Fibroblast of lung (primary cell): Measurements from ENCODE around the gene TMEM126B. TPM values are rescaled to one million over a fixed set of nuclear protein-coding genes. Genes with fewer than 3 reads are reported as not detected.

Source experiments
- DNase-seq, 2 donors: peaks; one replicate each; pipeline versions ENCODE4 v3.0.0 to v3.0.0-alpha.2; 2010; ENCODE audit warnings: low read depth in 2 of 2
- H2AFZ ChIP-seq: 2 replicates; pipeline ENCODE4 v1.5.1; 2012; ENCODE audit warnings: low read length, control low read depth, inconsistent platforms
- H3K27ac ChIP-seq: 2 replicates; pipeline ENCODE4 v1.5.1; 2011; ENCODE audit warnings: low read length, control low read depth; ENCODE audit not compliant: insufficient read depth
- H3K27me3 ChIP-seq: 2 replicates; pipeline ENCODE4 v1.5.1; 2011; ENCODE audit warnings: mild to moderate bottlenecking, low read length; ENCODE audit not compliant: control insufficient read depth, insufficient read depth
- H3K36me3 ChIP-seq: 2 replicates; pipeline ENCODE4 v1.5.1; 2011; ENCODE audit warnings: low read length; ENCODE audit not compliant: control insufficient read depth, insufficient read depth
- H3K4me1 ChIP-seq: 2 replicates; pipeline ENCODE4 v1.5.1; 2011; ENCODE audit warnings: low read length; ENCODE audit not compliant: control insufficient read depth, insufficient read depth; ENCODE audit errors: extremely low read depth
- H3K4me2 ChIP-seq: 2 replicates; pipeline ENCODE4 v1.5.1; 2011; ENCODE audit warnings: low read length, control low read depth; ENCODE audit not compliant: insufficient read depth; ENCODE audit errors: extremely low read depth
- H3K4me3 ChIP-seq, 4 experiments: fragments of 200-600 bp in 1 of 4; sonication (generic) in 1 of 4; replicated peaks in 1 of 4; 2 replicates each; pipeline ENCODE4 v1.5.1; 2011 to 2016; ENCODE audit warnings: low read length in 4 of 4, low read depth in 3 of 4, mild to moderate bottlenecking in 3 of 4, control low read depth in 2 of 4, inconsistent platforms in 1 of 4, mixed read lengths in 1 of 4; ENCODE audit not compliant: insufficient read depth in 1 of 4; ENCODE audit errors: control extremely low read depth in 1 of 4
- H3K79me2 ChIP-seq: 2 replicates; pipeline ENCODE4 v1.5.1; 2012; ENCODE audit warnings: mild to moderate bottlenecking, low read length, inconsistent platforms; ENCODE audit not compliant: control insufficient read depth, insufficient read depth
- H3K9ac ChIP-seq: 2 replicates; pipeline ENCODE4 v1.5.1; 2011; ENCODE audit warnings: mild to moderate bottlenecking, low read length, control low read depth; ENCODE audit not compliant: insufficient read depth
- H3K9me3 ChIP-seq: 2 replicates; pipeline ENCODE4 v1.5.1; 2012; ENCODE audit warnings: low read depth, low read length; ENCODE audit not compliant: control insufficient read depth, insufficient read depth
- H4K20me1 ChIP-seq: 2 replicates; pipeline ENCODE4 v1.5.1; 2011; ENCODE audit warnings: low read length; ENCODE audit not compliant: control insufficient read depth, insufficient read depth; ENCODE audit errors: extremely low read depth
- EZH2 ChIP-seq: IDR thresholded peaks from 2 replicates; pipeline ENCODE4 v1.5.1; 2012; ENCODE audit warnings: low read length, control low read depth, mild to moderate bottlenecking; ENCODE audit errors: missing control alignments
- polyA minus RNA-seq: library from RNA; depleted of rRNA, polyadenylated mRNA; stranded (reverse); fragments of >200 nt; gene quantifications from 2 replicates; pipeline ENCODE4 v1.2.3, GENCODE V29; 2011; ENCODE audit warnings: low replicate concordance
- polyA plus RNA-seq, 2 donors: library from polyadenylated mRNA; depleted of rRNA in 1 of 2; stranded (reverse) in 1 of 2; unstranded in 1 of 2; fragments of >200 nt; gene quantifications; 2 replicates each; pipeline ENCODE4 v1.2.1, GENCODE V29; 2011 to 2012; ENCODE audit warnings: missing spikeins in 1 of 2
- total RNA-seq: library from RNA; depleted of rRNA; stranded (reverse); fragments of >200 nt; gene quantifications from 2 replicates; pipeline ENCODE4 v1.2.1, GENCODE V29; 2014
- TF ChIP-seq, protein P1 (sequence below), 2 donors: IDR thresholded peaks in 1 of 2; conservative IDR thresholded peaks in 1 of 2; 1 replicate in 1 of 2; 2 replicates in 1 of 2; pipeline ENCODE4 v1.5.1; 2011 to 2012; ENCODE audit warnings: low read length in 2 of 2, control low read depth in 1 of 2, inconsistent platforms in 1 of 2, low read depth in 1 of 2, mild to moderate bottlenecking in 1 of 2

Gene TMEM126B
- 61.4 and 70.5 TPM in 2 replicates for total RNA-seq
- 74.4 and 84.5 TPM in 2 replicates for polyA plus RNA-seq
- polyA plus RNA-seq (2012): 66.4 and 68.0 TPM in 2 replicates
- 0.52 and 1.4 TPM in 2 replicates for polyA minus RNA-seq

DNA sequence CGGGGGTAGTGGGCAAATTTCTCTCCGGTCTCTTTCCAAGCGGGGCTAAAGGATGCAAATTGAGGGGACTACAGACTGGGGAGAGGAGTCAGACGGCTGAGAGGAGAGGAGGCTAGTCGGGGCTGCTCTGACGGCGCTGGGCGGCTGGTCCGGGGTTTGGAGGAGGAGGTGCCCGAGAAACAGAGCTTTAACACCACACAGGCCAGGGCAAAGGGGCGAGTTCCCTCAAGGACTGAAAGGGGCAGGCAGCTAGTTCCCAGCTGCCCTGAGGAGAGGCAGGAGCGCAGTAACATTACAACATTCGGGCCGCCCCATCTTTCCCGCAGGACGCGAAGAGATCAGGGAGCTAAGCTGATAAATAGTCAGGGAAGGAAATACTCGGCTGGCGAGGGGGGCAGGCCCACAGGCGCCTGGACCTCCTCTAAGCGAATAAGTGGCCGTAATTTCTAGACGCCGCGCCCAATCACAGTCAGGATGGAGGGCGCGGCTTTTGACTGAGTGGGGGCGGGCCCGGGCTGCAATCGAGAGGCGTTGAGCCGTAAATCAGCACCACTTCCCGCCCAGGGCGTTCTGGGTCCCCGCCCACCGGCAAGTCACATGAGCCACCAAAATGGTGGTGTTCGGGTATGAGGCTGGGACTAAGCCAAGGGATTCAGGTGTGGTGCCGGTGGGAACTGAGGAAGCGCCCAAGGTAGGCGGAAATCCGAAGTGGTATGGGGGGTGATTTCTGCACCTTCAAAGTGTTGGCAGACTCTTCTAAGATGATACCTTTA, at the start of gene TMEM126B:
Gene TMEM126B (plus strand): TSS at position 596 of the 773 bp plus-strand sequence. CDS start 15 bp downstream, at position 611.
- H3K4me2 ChIP-seq: peak within 1 kb of the TSS; percentile 88
- H3K9me3 ChIP-seq: no peaks in the 10 kb centered on the region
- H3K79me2 ChIP-seq: peaks cover 28% of the 10 kb centered on the region
- no peaks in the 10 kb centered on the region for H3K36me3 ChIP-seq
- H3K4me1 ChIP-seq: no peaks in the 10 kb centered on the region
- peak within 1 kb of the TSS; percentile 59 for H3K9ac ChIP-seq
- peak; percentile 96 to 97 for DNase-seq
- TF ChIP-seq EZH2: no peak
- peak within 1 kb of the TSS; percentile 78 for H2AFZ ChIP-seq
- H3K27me3 ChIP-seq: no peaks in the 10 kb centered on the region
- H4K20me1 ChIP-seq: no peaks in the 10 kb centered on the region
- H3K27ac ChIP-seq: peak within 1 kb of the TSS; percentile 81
- peak within 1 kb of the TSS; percentile 51 to 88 (median 73) for H3K4me3 ChIP-seq

DNA sequence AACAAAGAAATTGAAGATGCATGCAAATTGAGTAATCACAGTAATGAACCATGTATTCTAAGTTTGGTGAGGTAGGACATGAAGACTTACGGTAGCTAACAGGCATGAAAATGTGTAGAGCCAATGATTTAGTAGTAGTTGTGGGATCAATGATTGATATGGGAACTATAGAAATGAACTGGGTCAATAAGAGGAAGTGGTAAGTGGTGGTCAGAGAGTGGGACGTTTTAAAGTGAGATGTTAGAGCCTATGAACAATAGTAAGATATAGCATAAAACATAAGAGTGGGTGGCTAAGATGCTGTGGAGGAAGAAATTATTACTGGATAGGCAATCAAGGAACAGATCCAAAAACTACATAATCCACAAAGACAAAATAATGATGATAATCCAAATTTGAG, 46.3 kb upstream of the TMEM126B start:
- Histone ChIP-seq H3K4me3 (no peak overlapping the region), H3K4me1 (no peaks in the 10 kb centered on the region), H3K4me2 (no peak overlapping the region), H3K79me2 (no peaks in the 10 kb centered on the region), H3K27me3 (no peaks in the 10 kb centered on the region), H2AFZ (no peak overlapping the region), H3K9me3 (no peaks in the 10 kb centered on the region), H4K20me1 (no peaks in the 10 kb centered on the region), H3K36me3 (no peaks in the 10 kb centered on the region), H3K27ac (no peak overlapping the region), H3K9ac (no peak overlapping the region)
- TF ChIP-seq, protein P1, sequence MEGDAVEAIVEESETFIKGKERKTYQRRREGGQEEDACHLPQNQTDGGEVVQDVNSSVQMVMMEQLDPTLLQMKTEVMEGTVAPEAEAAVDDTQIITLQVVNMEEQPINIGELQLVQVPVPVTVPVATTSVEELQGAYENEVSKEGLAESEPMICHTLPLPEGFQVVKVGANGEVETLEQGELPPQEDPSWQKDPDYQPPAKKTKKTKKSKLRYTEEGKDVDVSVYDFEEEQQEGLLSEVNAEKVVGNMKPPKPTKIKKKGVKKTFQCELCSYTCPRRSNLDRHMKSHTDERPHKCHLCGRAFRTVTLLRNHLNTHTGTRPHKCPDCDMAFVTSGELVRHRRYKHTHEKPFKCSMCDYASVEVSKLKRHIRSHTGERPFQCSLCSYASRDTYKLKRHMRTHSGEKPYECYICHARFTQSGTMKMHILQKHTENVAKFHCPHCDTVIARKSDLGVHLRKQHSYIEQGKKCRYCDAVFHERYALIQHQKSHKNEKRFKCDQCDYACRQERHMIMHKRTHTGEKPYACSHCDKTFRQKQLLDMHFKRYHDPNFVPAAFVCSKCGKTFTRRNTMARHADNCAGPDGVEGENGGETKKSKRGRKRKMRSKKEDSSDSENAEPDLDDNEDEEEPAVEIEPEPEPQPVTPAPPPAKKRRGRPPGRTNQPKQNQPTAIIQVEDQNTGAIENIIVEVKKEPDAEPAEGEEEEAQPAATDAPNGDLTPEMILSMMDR (conservative IDR thresholded peaks at IDR 0.05 in 1 of 2, IDR thresholded peaks at IDR 0.05 in 1 of 2; ENCODE audit: low read depth in 1 of 2, low read length in 2 of 2): no peak
- no peak for TF ChIP-seq EZH2
- no peak for DNase-seq

DNA sequence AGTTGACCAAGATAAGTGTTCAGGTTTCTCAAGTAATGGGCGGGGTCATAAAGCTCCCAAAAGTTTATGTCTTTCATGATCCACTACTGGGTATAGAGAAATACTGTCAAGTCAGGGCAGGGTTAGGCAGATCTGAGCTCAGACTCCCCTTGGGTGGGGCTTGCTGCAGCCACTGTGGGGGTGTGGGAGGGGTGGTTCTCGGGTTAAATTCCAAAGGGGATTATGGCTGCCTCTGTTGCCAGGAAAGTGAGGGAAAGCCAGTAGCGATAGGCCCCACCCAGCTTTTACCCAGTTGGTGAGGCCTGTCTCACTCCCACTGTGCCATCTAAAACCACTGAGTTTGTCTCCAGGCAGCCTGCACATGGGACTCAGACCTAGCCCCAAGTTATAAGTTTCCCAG, 39.0 kb upstream of the TMEM126B start:
- TF ChIP-seq EZH2: no peak
- TF ChIP-seq, protein P1 (conservative IDR thresholded peaks at IDR 0.05 in 1 of 2, IDR thresholded peaks at IDR 0.05 in 1 of 2; ENCODE audit: low read depth in 1 of 2, low read length in 2 of 2): no peak
- H3K4me3 ChIP-seq: no peak overlapping the region
- H3K79me2 ChIP-seq: no peaks in the 10 kb centered on the region
- H3K9ac ChIP-seq: no peak overlapping the region
- H3K4me1 ChIP-seq: no peaks in the 10 kb centered on the region
- H3K27me3 ChIP-seq: no peaks in the 10 kb centered on the region
- H3K4me2 ChIP-seq: no peak overlapping the region
- DNase-seq: no peak
- H4K20me1 ChIP-seq: no peaks in the 10 kb centered on the region
- H3K36me3 ChIP-seq: no peaks in the 10 kb centered on the region
- no peak overlapping the region for H3K27ac ChIP-seq
- no peaks in the 10 kb centered on the region for H3K9me3 ChIP-seq
- H2AFZ ChIP-seq: no peak overlapping the region
